Measurements from ENCODE around the gene LIMD2. TPM values are rescaled to one million over a fixed set of nuclear protein-coding genes. Genes with fewer than 3 reads are reported as not detected.

LIMD2 gene
- total and polyA plus RNA-seq, 4 donors, result 8.8 to 50.8 (median 40.2) TPM

- Histone ChIP-seq H3K4me3 (ENCODE audit: low read depth, low read length) (no peak overlapping the region), H3K9me3 (ENCODE audit: control insufficient read depth, insufficient read depth, low read length) (no peaks in the 10 kb centered on the region), H3K4me1 (ENCODE audit: control insufficient read depth, insufficient read depth, low read length) (peaks cover 16% of the 10 kb centered on the region), H3K27ac (ENCODE audit: low read depth, low read length) (no peak overlapping the region), H3K36me3 (ENCODE audit: control insufficient read depth, insufficient read depth, low read length) (peaks cover 52% of the 10 kb centered on the region), H3K27me3 (ENCODE audit: control insufficient read depth, insufficient read depth, low read length) (no peaks in the 10 kb centered on the region)
- WGBS (ENCODE audit: insufficient coverage), result 80% methylated on average over 2 of the region's 3 CpGs
- DNase-seq (ENCODE audit: low read depth in 4 of 6, low spot score in 6 of 6), result peak in 1 of 6 donors; percentile 71
These were observed 13.7 kb downstream of the LIMD2 start for GRCh38 chr17:63686138-63686685.

DNA sequence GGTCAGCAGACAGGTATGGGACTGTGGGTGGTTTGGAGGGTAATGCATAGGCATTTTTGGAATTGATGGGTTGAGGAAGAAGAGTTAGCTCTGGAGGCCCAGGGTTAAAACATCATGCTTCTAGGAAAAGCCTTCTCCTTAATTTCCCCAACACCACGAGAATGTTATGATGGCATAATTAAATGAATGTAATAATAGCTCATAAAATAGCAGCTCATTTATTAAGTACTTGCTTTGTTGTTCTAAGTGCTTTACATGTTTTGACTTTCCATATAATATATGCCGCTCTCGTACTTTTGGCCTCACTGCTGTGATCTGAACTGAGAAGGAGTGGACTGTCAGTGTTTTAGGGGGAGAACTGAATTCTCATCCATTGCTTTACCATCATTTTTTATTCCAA lies 14.3 kb downstream of the LIMD2 start:
- H3K9me3 ChIP-seq (ENCODE audit: control insufficient read depth, insufficient read depth, low read length), result no peaks in the 10 kb centered on the region
- WGBS (ENCODE audit: insufficient coverage), result no CpG with 5 or more reads among the region's 3 CpGs
- no peak for DNase-seq (ENCODE audit: low read depth in 4 of 6, low spot score in 6 of 6)
- peaks cover 16% of the 10 kb centered on the region for H3K4me1 ChIP-seq (ENCODE audit: control insufficient read depth, insufficient read depth, low read length)
- no peak overlapping the region for H3K4me3 ChIP-seq (ENCODE audit: low read depth, low read length)
- H3K27ac ChIP-seq (ENCODE audit: low read depth, low read length), result no peak overlapping the region
- H3K27me3 ChIP-seq (ENCODE audit: control insufficient read depth, insufficient read depth, low read length), result no peaks in the 10 kb centered on the region
- peaks cover 46% of the 10 kb centered on the region for H3K36me3 ChIP-seq (ENCODE audit: control insufficient read depth, insufficient read depth, low read length)

GRCh38 chr17:63685041-63685440 lies 14.9 kb downstream of the LIMD2 start:
- H3K27ac ChIP-seq (ENCODE audit: low read depth, low read length), result no peak overlapping the region
- 7% methylated on average over 2 of the region's 2 CpGs for WGBS (ENCODE audit: insufficient coverage)
- H3K9me3 ChIP-seq (ENCODE audit: control insufficient read depth, insufficient read depth, low read length), result no peaks in the 10 kb centered on the region
- H3K27me3 ChIP-seq (ENCODE audit: control insufficient read depth, insufficient read depth, low read length), result no peaks in the 10 kb centered on the region
- H3K4me1 ChIP-seq (ENCODE audit: control insufficient read depth, insufficient read depth, low read length), result peaks cover 16% of the 10 kb centered on the region
- H3K4me3 ChIP-seq (ENCODE audit: low read depth, low read length), result no peak overlapping the region
- peak in 3 of 6 donors; percentile 67 to 95 (median 81) for DNase-seq (ENCODE audit: low read depth in 4 of 6, low spot score in 6 of 6)
- peaks cover 41% of the 10 kb centered on the region for H3K36me3 ChIP-seq (ENCODE audit: control insufficient read depth, insufficient read depth, low read length)

DNA sequence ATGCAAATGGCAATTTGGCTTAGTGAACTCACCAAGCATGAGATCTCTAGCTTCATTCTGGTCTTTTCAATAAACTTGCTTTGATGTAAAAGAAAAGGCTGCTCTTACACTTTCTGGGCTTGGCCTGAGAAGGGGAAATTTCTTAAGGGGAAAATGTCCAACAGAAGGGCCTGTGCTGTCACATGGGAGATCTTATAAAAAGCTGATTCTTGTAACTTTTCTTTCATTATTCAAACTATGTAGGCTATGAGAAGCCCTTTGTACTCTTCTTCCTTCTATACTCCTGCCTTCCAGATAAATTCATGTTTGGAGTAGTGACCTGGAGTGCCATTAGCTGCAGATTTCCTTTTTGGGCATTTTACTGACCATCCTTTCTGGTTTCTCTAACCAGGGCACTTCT lies 16.9 kb downstream of the LIMD2 start:
- DNase-seq (ENCODE audit: low read depth in 4 of 6, low spot score in 6 of 6), result no peak
- Histone ChIP-seq H3K27me3 (ENCODE audit: control insufficient read depth, insufficient read depth, low read length) (no peaks in the 10 kb centered on the region), H3K36me3 (ENCODE audit: control insufficient read depth, insufficient read depth, low read length) (peaks cover 22% of the 10 kb centered on the region), H3K9me3 (ENCODE audit: control insufficient read depth, insufficient read depth, low read length) (no peaks in the 10 kb centered on the region), H3K4me1 (ENCODE audit: control insufficient read depth, insufficient read depth, low read length) (peaks cover 16% of the 10 kb centered on the region), H3K27ac (ENCODE audit: low read depth, low read length) (peak overlapping the region; percentile 63), H3K4me3 (ENCODE audit: low read depth, low read length) (no peak overlapping the region)

- 100% methylated on average over 1 of the region's 1 CpG for WGBS (ENCODE audit: insufficient coverage)
- Histone ChIP-seq H3K27ac (ENCODE audit: low read depth, low read length) (peak overlapping the region; percentile 63), H3K4me1 (ENCODE audit: control insufficient read depth, insufficient read depth, low read length) (peaks cover 16% of the 10 kb centered on the region), H3K9me3 (ENCODE audit: control insufficient read depth, insufficient read depth, low read length) (no peaks in the 10 kb centered on the region), H3K36me3 (ENCODE audit: control insufficient read depth, insufficient read depth, low read length) (peaks cover 19% of the 10 kb centered on the region), H3K27me3 (ENCODE audit: control insufficient read depth, insufficient read depth, low read length) (no peaks in the 10 kb centered on the region), H3K4me3 (ENCODE audit: low read depth, low read length) (no peak overlapping the region)
- no peak for DNase-seq (ENCODE audit: low read depth in 4 of 6, low spot score in 6 of 6)
These were observed 17.5 kb downstream of the LIMD2 start for GRCh38 chr17:63682441-63682840.

DNA sequence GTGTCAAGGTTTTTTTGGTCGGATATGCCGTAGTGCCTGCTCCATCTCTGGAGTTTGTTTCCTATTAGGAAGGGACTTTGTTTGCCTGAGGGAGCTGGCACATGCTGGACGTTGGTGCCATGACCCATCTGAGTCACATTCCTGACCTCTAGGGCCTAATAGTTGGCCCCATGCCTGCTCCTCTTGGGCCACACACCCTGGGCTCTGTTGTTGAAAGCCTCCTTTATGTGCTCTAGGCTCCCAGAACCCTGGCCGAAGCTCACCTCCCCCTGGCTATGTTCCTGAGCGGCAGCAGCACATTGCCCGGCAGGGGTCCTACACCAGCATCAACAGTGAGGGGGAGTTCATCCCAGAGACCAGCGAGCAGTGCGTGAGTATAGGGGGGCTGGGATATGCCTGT lies 18.4 kb downstream of the LIMD2 start:
- Histone ChIP-seq H3K9me3 (ENCODE audit: control insufficient read depth, insufficient read depth, low read length) (no peaks in the 10 kb centered on the region), H3K4me1 (ENCODE audit: control insufficient read depth, insufficient read depth, low read length) (peaks cover 18% of the 10 kb centered on the region), H3K27me3 (ENCODE audit: control insufficient read depth, insufficient read depth, low read length) (no peaks in the 10 kb centered on the region), H3K27ac (ENCODE audit: low read depth, low read length) (peak overlapping the region; percentile 63), H3K36me3 (ENCODE audit: control insufficient read depth, insufficient read depth, low read length) (peaks cover 19% of the 10 kb centered on the region), H3K4me3 (ENCODE audit: low read depth, low read length) (no peak overlapping the region)
- DNase-seq (ENCODE audit: low read depth in 4 of 6, low spot score in 6 of 6), result peak in 1 of 6 donors; percentile 41
- WGBS (ENCODE audit: insufficient coverage), result 72% methylated on average over 8 of the region's 8 CpGs

- Histone ChIP-seq H3K27me3 (ENCODE audit: control insufficient read depth, insufficient read depth, low read length) (no peaks in the 10 kb centered on the region), H3K9me3 (ENCODE audit: control insufficient read depth, insufficient read depth, low read length) (no peaks in the 10 kb centered on the region), H3K27ac (ENCODE audit: low read depth, low read length) (peak overlapping the region; percentile 63), H3K4me1 (ENCODE audit: control insufficient read depth, insufficient read depth, low read length) (peaks cover 26% of the 10 kb centered on the region), H3K36me3 (ENCODE audit: control insufficient read depth, insufficient read depth, low read length) (peaks cover 19% of the 10 kb centered on the region), H3K4me3 (ENCODE audit: low read depth, low read length) (no peak overlapping the region)
- WGBS (ENCODE audit: insufficient coverage), result no CpG with 5 or more reads among the region's 1 CpG
- DNase-seq (ENCODE audit: low read depth in 4 of 6, low spot score in 6 of 6), result no peak
These were observed 19.2 kb downstream of the LIMD2 start for GRCh38 chr17:63680700-63681099.

- WGBS (ENCODE audit: insufficient coverage), result 92% methylated on average over 4 of the region's 5 CpGs
- peaks cover 19% of the 10 kb centered on the region for H3K36me3 ChIP-seq (ENCODE audit: control insufficient read depth, insufficient read depth, low read length)
These were observed 20.7 kb downstream of the LIMD2 start for GRCh38 chr17:63679214-63679613.

GRCh38 chr17:63676584-63676983 lies 23.3 kb downstream of the LIMD2 start:
- Histone ChIP-seq H3K9me3 (ENCODE audit: control insufficient read depth, insufficient read depth, low read length) (no peaks in the 10 kb centered on the region), H3K36me3 (ENCODE audit: control insufficient read depth, insufficient read depth, low read length) (peaks cover 12% of the 10 kb centered on the region), H3K27ac (ENCODE audit: low read depth, low read length) (peak overlapping the region; percentile 30), H3K4me3 (ENCODE audit: low read depth, low read length) (no peak overlapping the region), H3K27me3 (ENCODE audit: control insufficient read depth, insufficient read depth, low read length) (no peaks in the 10 kb centered on the region), H3K4me1 (ENCODE audit: control insufficient read depth, insufficient read depth, low read length) (peaks cover 16% of the 10 kb centered on the region)
- WGBS (ENCODE audit: insufficient coverage), result 90% methylated on average over 3 of the region's 3 CpGs
- DNase-seq (ENCODE audit: low read depth in 4 of 6, low spot score in 6 of 6), result no peak

More at GRCh38 chr17:63679214-63679613, 20.7 kb downstream of the LIMD2 start:
- Histone ChIP-seq H3K27ac (ENCODE audit: low read depth, low read length) (no peak overlapping the region), H3K27me3 (ENCODE audit: control insufficient read depth, insufficient read depth, low read length) (no peaks in the 10 kb centered on the region), H3K9me3 (ENCODE audit: control insufficient read depth, insufficient read depth, low read length) (no peaks in the 10 kb centered on the region), H3K4me3 (ENCODE audit: low read depth, low read length) (no peak overlapping the region), H3K4me1 (ENCODE audit: control insufficient read depth, insufficient read depth, low read length) (peaks cover 26% of the 10 kb centered on the region)
- DNase-seq (ENCODE audit: low read depth in 4 of 6, low spot score in 6 of 6), result no peak

All from spinal cord (tissue), 10 donors.